Endometrial microvascular endothelial cells (primary cell): ENCODE results near the gene FFAR3. TPM values are rescaled to one million over a fixed set of nuclear protein-coding genes. Genes with fewer than 3 reads are reported as not detected.

Source experiments
- in situ Hi-C: cut with HindIII; loops from 2 replicates; pipeline ENCODE4 v1.10.0; 2017; ENCODE audit warnings: low sequenced_read_pairs, low pct_unique_long_range_greater_than_20kb; ENCODE audit errors: inconsistent ontology term
- total RNA-seq: library from RNA; depleted of rRNA; stranded (reverse); fragments of >200 nt; gene quantifications from one replicate; pipeline ENCODE4 v1.2.3, GENCODE V29; 2015; ENCODE audit errors: inconsistent ontology term

FFAR3 gene
- not detected for total RNA-seq

GRCh38 chr19:35357867-35358573 is at the start of gene FFAR3:
Gene FFAR3, plus strand, starts transcription at chr19:35358460. Its CDS starts 431 bp downstream, at chr19:35358891.
- in situ Hi-C loops: no loop called here

DNA sequence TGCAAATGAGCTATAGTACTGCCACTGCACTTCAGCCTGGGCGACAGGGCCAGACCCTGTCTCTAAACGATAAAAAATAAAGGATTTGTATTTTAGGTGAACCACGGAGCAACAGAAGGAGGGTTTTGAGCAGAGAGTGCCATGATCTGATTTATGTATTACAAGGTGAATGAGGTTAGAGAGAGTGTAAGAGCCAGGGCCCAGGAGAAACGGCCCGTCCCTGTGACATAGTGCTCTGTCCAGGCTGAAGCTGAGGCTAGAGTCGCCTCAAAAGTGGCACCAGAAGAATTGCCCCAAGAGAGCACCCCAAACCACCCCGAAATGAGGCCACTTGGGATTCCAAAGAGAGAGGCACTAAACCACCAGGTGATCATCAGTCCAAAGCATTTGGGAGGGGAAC is 49.4 kb upstream of the FFAR3 start:
- in situ Hi-C loops: no loop called here

DNA sequence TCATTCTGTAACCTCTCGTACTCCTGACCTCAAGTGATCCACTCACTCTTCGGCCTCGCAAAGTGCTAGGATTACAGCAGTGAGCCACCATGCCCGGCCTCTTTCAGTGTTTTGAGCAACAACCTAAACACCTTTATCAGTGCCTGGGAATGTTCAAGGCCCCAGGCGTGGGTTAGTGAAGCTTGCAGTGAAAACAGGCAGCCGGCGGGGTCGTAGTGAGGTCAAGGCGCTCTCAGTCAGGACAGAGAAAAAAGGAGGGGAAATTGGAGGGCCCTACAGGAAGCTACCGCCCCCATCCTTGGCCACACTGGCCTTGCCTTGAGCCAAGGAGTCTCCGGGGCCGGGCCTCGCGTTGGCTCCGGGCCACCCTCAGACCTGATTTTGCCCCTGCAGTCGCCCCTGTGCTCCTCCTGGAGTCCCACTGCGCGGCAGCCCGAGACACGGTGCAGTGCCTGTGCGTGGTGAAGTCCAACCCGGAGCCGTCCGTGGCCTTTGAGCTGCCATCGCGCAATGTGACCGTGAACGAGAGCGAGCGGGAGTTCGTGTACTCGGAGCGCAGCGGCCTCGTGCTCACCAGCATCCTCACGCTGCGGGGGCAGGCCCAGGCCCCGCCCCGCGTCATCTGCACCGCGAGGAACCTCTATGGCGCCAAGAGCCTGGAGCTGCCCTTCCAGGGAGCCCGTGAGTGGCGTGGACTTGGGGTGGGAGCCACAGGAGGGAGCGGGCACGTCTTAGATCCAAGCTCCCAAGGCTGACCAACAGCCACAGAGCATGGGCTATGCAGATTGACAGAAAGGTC is 48.6 kb upstream of the FFAR3 start:
- in situ Hi-C loops: no loop called here

DNA sequence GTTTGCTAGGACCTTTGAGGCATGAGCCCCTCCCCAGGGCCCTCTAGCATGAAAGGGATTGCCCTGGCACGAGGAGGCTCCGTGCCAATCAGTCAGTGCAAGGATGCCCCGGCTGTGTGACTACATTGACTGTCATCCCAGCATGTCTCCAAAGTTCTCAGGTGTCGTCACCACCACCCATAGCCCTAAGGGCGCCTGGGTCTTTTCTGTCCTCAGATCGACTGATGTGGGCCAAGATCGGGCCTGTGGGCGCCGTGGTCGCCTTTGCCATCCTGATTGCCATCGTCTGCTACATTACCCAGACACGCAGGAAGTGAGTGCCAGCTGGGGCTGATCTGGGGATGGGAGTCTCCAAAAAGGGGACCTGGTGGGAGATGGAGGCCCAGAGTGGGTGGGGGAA is 47.9 kb upstream of the FFAR3 start:
- in situ Hi-C loops: no loop called here

GRCh38 chr19:35310811-35311465 is 47.3 kb upstream of the FFAR3 start:
- in situ Hi-C loops: no loop called here

- in situ Hi-C loops: no loop called here
These were observed 46.2 kb upstream of the FFAR3 start for GRCh38 chr19:35311901-35312665.

- in situ Hi-C loops: no loop called here
These were observed 44.7 kb upstream of the FFAR3 start for GRCh38 chr19:35313587-35313986.

GRCh38 chr19:35314031-35314430 is 44.2 kb upstream of the FFAR3 start:
- in situ Hi-C loops: no loop called here

DNA sequence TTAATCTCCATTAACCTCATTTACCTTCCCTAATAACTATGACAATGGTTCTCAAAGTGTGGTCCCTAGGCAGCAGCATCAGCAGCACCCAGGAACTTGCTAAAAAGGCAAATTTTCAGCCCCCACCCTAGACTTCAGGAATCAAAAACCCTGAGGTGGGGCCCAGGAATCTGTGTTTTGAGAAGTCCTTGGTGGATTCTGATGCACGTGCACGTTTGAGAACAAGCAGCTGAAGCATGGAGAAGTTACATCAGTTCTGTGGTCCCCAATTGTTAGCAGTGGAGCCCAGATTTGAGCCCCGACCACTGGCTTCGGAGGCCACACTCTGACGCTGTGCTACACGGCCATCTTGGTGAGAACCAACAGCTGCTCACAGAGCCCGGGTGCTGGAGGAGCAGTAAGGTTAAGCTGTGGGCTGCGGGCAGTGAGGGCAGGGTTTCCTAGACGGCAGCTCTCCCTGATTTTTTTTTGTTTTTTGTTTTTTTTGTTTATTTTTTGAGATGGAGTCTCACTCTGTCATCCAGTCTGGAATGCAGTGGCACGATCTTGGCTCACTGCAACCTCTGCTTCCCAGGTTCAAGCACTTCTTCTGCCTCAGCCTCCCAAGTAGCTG is 43.3 kb upstream of the FFAR3 start:
- in situ Hi-C loops: no loop called here

GRCh38 chr19:35315883-35316282 is 42.4 kb upstream of the FFAR3 start:
- in situ Hi-C loops: no loop called here

- in situ Hi-C loops: no loop called here
These were observed 41.7 kb upstream of the FFAR3 start for GRCh38 chr19:35316560-35316959.

- in situ Hi-C loops: no loop called here
These were observed 40.7 kb upstream of the FFAR3 start for GRCh38 chr19:35317464-35318043.

DNA sequence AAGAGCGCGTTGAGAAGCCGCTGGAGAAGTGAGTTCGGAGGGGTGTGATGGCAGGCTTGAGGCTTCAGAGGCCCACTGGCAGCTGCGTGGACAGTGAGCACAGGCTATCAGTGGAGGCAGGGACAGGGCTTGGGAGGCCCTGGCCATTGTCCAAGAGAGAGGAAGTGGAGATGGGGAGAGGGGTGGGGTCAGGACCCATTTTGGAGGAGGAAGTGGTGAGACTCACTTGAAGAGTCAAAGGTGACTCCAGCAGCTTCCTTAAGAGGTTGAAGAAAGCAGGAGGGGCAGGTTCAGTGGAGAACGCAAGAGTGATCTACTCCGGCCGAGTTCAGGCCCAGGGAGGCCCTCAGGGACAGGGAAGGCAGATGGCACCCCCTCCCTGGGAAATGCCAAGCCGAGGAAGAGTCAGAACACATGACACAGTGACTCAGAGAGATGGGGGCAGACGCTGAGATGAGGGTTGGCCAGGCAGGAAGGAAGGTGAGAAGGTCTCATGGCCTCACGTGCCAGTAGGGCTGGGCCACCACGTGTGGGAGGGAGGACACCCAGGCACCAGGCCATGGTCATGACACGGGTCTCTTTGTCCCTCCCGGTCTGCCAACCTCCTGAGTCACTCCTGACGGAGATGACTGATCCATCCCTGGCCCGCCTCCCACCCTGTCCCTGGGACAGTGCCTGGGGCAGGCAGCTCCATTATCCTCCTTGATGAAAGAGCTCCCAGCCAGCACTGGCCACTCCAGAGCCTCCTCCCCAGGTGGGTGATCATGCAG is 39.4 kb upstream of the FFAR3 start:
- in situ Hi-C loops: no loop called here

DNA sequence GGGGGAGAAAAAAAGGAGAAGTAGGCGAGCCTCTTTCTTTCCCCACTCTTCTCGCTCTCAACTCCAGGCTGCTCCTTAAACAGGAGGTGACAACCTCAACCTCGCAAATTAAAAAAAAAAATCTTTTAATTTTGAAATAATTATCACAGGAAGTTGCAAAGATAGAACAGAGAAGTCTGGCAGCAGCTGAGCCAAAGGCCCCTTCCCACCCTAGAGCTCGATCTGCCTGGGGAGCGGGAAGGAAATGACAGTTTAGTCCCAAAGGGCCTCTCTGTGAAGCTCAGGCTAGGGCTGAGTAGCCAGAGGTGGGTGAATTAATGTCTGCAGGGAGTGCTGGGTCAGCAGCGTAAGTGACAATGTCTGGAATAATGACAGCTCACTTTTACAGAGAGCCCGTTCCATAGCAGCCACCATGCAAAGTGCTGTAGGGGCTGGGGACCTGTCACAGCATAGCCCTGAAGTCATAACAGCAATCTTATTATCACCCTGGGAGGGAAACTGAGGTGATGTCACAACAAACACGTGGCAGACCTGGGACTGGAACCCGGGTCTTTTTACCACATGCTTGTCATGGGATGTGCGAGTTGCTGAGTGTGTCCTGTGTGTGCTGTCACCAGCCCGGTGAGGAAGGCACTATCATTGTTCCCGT is 38.1 kb upstream of the FFAR3 start:
- in situ Hi-C loops: no loop called here

- in situ Hi-C loops: no loop called here
These were observed 37.0 kb upstream of the FFAR3 start for GRCh38 chr19:35321291-35321690.

GRCh38 chr19:35322014-35322413 is 36.2 kb upstream of the FFAR3 start:
- in situ Hi-C loops: no loop called here

- in situ Hi-C loops: no loop called here
These were observed 30.6 kb upstream of the FFAR3 start for GRCh38 chr19:35327642-35328041.
